Measurements from ENCODE around the gene C6orf132.

DNA sequence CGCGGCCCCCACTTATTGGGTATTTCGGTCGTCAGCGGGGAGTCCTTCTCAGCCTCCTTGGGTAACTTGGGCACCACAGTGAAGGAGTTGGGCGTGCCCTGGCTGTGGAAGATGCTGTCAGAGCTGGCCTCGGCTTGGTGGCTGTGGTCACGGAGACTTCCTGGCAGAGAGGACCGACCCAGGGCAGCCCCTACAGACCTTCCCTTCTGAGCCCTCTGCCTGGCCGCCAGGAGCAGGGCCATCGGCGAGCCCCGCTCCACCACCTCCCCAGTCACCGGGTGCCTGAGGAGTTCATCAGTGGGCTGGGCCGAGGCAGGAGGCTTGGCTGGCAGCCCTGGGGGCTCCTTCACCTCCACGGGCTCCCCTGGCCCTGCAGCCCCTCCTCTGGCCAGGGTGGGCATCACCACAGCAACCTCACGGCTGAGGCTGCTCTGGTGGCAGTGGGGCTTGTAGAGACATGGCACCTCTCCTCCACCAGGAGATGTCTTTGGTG, 37.2 kb downstream of the C6orf132 start:
- TF ChIP-seq, protein P1, sequence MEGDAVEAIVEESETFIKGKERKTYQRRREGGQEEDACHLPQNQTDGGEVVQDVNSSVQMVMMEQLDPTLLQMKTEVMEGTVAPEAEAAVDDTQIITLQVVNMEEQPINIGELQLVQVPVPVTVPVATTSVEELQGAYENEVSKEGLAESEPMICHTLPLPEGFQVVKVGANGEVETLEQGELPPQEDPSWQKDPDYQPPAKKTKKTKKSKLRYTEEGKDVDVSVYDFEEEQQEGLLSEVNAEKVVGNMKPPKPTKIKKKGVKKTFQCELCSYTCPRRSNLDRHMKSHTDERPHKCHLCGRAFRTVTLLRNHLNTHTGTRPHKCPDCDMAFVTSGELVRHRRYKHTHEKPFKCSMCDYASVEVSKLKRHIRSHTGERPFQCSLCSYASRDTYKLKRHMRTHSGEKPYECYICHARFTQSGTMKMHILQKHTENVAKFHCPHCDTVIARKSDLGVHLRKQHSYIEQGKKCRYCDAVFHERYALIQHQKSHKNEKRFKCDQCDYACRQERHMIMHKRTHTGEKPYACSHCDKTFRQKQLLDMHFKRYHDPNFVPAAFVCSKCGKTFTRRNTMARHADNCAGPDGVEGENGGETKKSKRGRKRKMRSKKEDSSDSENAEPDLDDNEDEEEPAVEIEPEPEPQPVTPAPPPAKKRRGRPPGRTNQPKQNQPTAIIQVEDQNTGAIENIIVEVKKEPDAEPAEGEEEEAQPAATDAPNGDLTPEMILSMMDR (conservative IDR thresholded peaks at IDR 0.05; ENCODE audit: low read depth, low read length): no peak
- TF ChIP-seq EZH2 (IDR thresholded peaks at IDR 0.05; ENCODE audit: low read length, unreplicated experiment): no peak

Measured in PC-3 (cell line).